ENCODE measurements around the gene AURKAIP1. TPM values are rescaled to one million over a fixed set of nuclear protein-coding genes. Genes with fewer than 3 reads are reported as not detected.
"Not testable (repeated sequence)": the region's sequence is repeated elsewhere in the genome, so short reads cannot be mapped to it uniquely, and the experiment has no call there.

The AURKAIP1 gene
- polyA plus RNA-seq, 3 donors, result 78.1 to 110 (median 93.9) TPM

- DNase-seq, result no peak
These were observed 3.7 kb downstream of the AURKAIP1 start for GRCh38 chr1:1371364-1371745.

GRCh38 chr1:1370771-1371300 is 4.2 kb downstream of the AURKAIP1 start:
- no peak for DNase-seq

GRCh38 chr1:1370094-1370493 is 4.9 kb downstream of the AURKAIP1 start:
- DNase-seq, result not testable (repeated sequence)

- no peak for DNase-seq
These were observed 7.7 kb downstream of the AURKAIP1 start for GRCh38 chr1:1367315-1367714.

- DNase-seq, result no peak
These were observed 8.3 kb downstream of the AURKAIP1 start for GRCh38 chr1:1366699-1367066.

- DNase-seq, result no peak
These were observed 8.9 kb downstream of the AURKAIP1 start for GRCh38 chr1:1365875-1366698.

- DNase-seq, result no peak
These were observed 10.7 kb downstream of the AURKAIP1 start for GRCh38 chr1:1364266-1364665.

GRCh38 chr1:1361982-1362423 is 13.0 kb downstream of the AURKAIP1 start:
- DNase-seq, result no peak

GRCh38 chr1:1361233-1361981 is 13.6 kb downstream of the AURKAIP1 start:
- no peak for DNase-seq

GRCh38 chr1:1360506-1361169 is 14.4 kb downstream of the AURKAIP1 start:
- no peak for DNase-seq

GRCh38 chr1:1359664-1360468 is 15.1 kb downstream of the AURKAIP1 start:
- no peak for DNase-seq

GRCh38 chr1:1359308-1359663 is 15.7 kb downstream of the AURKAIP1 start:
- no peak for DNase-seq

GRCh38 chr1:1358433-1359271 is 16.4 kb downstream of the AURKAIP1 start, which contains the start of gene MXRA8:
MXRA8 (minus strand) TSS chr1:1358555; CDS start chr1:1358504, 51 bp downstream.
- peak; percentile 72 for DNase-seq

GRCh38 chr1:1357871-1358432 is 17.1 kb downstream of the AURKAIP1 start:
- no peak for DNase-seq

- DNase-seq, result no peak
These were observed 18.1 kb downstream of the AURKAIP1 start for GRCh38 chr1:1356796-1357401.

GRCh38 chr1:1356166-1356795 is 18.7 kb downstream of the AURKAIP1 start:
- no peak for DNase-seq

GRCh38 chr1:1355416-1355815 is 19.6 kb downstream of the AURKAIP1 start:
- no peak for DNase-seq

GRCh38 chr1:1354271-1355247 is 20.4 kb downstream of the AURKAIP1 start:
- DNase-seq, result no peak

Measured in renal pelvis (tissue), 4 donors.